ENCODE data around the gene ACSL4. TPM values are rescaled to one million over a fixed set of nuclear protein-coding genes. Genes with fewer than 3 reads are reported as not detected.

The ACSL4 gene
- polyA plus RNA-seq, 1 of the 3 experiments (the other 2 are of a cell fraction): 18.1 TPM

DNA sequence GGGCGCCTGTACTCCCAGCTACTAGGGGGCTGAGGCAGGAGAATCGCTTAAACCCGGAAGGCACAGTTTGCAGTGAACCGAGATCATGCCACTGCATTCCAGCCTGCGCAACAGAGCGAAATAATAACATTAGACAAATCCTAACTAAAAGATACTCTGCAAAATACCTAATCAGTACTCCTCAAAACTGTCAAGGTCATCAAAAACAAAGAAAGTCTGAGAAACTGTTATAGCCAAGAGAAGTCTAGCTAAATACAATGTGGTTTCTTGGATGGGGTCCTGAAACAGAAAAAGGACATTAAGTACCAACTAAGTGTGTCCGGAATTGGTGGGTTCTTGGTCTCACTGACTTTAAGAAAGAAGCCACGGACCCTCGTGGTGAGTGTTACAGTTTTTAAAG, 14.6 kb upstream of the ACSL4 start:
- Histone ChIP-seq H3K4me2 (no peak overlapping the region), H3K9me2 (no peaks in the 10 kb centered on the region), H3K79me2 (ENCODE audit: insufficient read depth) (no peaks in the 10 kb centered on the region), H3K27me3 (ENCODE audit: insufficient read depth) (no peaks in the 10 kb centered on the region; the same call in 1 of the 2 replicates), H3K9ac (no peak overlapping the region), H3K9me3 (no peaks in the 10 kb centered on the region), H3K36me3 (replicated peaks in 1 of 2; ENCODE audit: control insufficient read depth in 1 of 2, insufficient read depth in 2 of 2, low read length in 1 of 2) (no peaks in the 10 kb centered on the region), H3F3A (replicated peaks; ENCODE audit: insufficient read depth) (no peaks in the 10 kb centered on the region), H2AFZ (ENCODE audit: low read depth) (no peak overlapping the region), H4K20me1 (ENCODE audit: insufficient read depth) (no peaks in the 10 kb centered on the region), H3K4me3 (ENCODE audit: low read depth in 2 of 2, low read length in 1 of 2) (no peak overlapping the region), H3K4me1 (ENCODE audit: control insufficient read depth in 1 of 2, insufficient read depth in 2 of 2, low read depth in 1 of 2, low read length in 1 of 2) (no peaks in the 10 kb centered on the region), H3K27ac (ENCODE audit: low read depth in 2 of 2, low read length in 1 of 2) (no peak overlapping the region)
- ChIA-PET CTCF (no interaction called here), POLR2A (no interaction called here)
- no peak for TF ChIP-seq GATA2 (CRISPR knock-in tag; IDR thresholded peaks at IDR 0.05)
- TF ChIP-seq, protein P1, sequence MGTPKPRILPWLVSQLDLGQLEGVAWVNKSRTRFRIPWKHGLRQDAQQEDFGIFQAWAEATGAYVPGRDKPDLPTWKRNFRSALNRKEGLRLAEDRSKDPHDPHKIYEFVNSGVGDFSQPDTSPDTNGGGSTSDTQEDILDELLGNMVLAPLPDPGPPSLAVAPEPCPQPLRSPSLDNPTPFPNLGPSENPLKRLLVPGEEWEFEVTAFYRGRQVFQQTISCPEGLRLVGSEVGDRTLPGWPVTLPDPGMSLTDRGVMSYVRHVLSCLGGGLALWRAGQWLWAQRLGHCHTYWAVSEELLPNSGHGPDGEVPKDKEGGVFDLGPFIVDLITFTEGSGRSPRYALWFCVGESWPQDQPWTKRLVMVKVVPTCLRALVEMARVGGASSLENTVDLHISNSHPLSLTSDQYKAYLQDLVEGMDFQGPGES (IDR thresholded peaks at IDR 0.05; ENCODE audit: low read depth, low read length): no peak
- TF ChIP-seq GABPA (IDR thresholded peaks at IDR 0.05; ENCODE audit: low read depth): no peak
- TF ChIP-seq TAF1 (IDR thresholded peaks at IDR 0.05; ENCODE audit: borderline replicate concordance, low read depth, low read length): no peak
- no peak for TF ChIP-seq RCOR1 (IDR thresholded peaks at IDR 0.05; ENCODE audit: low read length)
- TF ChIP-seq FOSL2 (IDR thresholded peaks at IDR 0.05; ENCODE audit: borderline replicate concordance, low read depth): no peak
- TF ChIP-seq, protein P2, sequence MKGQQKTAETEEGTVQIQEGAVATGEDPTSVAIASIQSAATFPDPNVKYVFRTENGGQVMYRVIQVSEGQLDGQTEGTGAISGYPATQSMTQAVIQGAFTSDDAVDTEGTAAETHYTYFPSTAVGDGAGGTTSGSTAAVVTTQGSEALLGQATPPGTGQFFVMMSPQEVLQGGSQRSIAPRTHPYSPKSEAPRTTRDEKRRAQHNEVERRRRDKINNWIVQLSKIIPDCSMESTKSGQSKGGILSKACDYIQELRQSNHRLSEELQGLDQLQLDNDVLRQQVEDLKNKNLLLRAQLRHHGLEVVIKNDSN (IDR thresholded peaks at IDR 0.05; ENCODE audit: borderline replicate concordance, low read depth): no peak
- TF ChIP-seq SIN3A (IDR thresholded peaks at IDR 0.05; ENCODE audit: borderline replicate concordance, low read depth, low read length): no peak
- no peak for TF ChIP-seq EP300 (IDR thresholded peaks at IDR 0.05; ENCODE audit: borderline replicate concordance in 1 of 2, low read depth in 1 of 2, low read length in 1 of 2)
- no peak for TF ChIP-seq NRF1 (IDR thresholded peaks at IDR 0.05; ENCODE audit: low read depth, low read length)
- TF ChIP-seq, protein P3, sequence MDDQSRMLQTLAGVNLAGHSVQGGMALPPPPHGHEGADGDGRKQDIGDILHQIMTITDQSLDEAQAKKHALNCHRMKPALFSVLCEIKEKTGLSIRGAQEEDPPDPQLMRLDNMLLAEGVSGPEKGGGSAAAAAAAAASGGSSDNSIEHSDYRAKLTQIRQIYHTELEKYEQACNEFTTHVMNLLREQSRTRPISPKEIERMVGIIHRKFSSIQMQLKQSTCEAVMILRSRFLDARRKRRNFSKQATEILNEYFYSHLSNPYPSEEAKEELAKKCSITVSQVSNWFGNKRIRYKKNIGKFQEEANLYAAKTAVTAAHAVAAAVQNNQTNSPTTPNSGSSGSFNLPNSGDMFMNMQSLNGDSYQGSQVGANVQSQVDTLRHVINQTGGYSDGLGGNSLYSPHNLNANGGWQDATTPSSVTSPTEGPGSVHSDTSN (IDR thresholded peaks at IDR 0.05): no peak
- TF ChIP-seq, protein P4, sequence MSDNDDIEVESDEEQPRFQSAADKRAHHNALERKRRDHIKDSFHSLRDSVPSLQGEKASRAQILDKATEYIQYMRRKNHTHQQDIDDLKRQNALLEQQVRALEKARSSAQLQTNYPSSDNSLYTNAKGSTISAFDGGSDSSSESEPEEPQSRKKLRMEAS (IDR thresholded peaks at IDR 0.05; ENCODE audit: low read depth): no peak
- TF ChIP-seq CHD2 (IDR thresholded peaks at IDR 0.05; ENCODE audit: low read length, partially characterized antibody): no peak
- TF ChIP-seq, protein P5, sequence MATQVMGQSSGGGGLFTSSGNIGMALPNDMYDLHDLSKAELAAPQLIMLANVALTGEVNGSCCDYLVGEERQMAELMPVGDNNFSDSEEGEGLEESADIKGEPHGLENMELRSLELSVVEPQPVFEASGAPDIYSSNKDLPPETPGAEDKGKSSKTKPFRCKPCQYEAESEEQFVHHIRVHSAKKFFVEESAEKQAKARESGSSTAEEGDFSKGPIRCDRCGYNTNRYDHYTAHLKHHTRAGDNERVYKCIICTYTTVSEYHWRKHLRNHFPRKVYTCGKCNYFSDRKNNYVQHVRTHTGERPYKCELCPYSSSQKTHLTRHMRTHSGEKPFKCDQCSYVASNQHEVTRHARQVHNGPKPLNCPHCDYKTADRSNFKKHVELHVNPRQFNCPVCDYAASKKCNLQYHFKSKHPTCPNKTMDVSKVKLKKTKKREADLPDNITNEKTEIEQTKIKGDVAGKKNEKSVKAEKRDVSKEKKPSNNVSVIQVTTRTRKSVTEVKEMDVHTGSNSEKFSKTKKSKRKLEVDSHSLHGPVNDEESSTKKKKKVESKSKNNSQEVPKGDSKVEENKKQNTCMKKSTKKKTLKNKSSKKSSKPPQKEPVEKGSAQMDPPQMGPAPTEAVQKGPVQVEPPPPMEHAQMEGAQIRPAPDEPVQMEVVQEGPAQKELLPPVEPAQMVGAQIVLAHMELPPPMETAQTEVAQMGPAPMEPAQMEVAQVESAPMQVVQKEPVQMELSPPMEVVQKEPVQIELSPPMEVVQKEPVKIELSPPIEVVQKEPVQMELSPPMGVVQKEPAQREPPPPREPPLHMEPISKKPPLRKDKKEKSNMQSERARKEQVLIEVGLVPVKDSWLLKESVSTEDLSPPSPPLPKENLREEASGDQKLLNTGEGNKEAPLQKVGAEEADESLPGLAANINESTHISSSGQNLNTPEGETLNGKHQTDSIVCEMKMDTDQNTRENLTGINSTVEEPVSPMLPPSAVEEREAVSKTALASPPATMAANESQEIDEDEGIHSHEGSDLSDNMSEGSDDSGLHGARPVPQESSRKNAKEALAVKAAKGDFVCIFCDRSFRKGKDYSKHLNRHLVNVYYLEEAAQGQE (IDR thresholded peaks at IDR 0.05; ENCODE audit: low read depth, low read length): no peak
- TF ChIP-seq EZH2phosphoT487 (IDR thresholded peaks at IDR 0.05; ENCODE audit: borderline replicate concordance, low read depth): no peak
- TF ChIP-seq, protein P6, sequence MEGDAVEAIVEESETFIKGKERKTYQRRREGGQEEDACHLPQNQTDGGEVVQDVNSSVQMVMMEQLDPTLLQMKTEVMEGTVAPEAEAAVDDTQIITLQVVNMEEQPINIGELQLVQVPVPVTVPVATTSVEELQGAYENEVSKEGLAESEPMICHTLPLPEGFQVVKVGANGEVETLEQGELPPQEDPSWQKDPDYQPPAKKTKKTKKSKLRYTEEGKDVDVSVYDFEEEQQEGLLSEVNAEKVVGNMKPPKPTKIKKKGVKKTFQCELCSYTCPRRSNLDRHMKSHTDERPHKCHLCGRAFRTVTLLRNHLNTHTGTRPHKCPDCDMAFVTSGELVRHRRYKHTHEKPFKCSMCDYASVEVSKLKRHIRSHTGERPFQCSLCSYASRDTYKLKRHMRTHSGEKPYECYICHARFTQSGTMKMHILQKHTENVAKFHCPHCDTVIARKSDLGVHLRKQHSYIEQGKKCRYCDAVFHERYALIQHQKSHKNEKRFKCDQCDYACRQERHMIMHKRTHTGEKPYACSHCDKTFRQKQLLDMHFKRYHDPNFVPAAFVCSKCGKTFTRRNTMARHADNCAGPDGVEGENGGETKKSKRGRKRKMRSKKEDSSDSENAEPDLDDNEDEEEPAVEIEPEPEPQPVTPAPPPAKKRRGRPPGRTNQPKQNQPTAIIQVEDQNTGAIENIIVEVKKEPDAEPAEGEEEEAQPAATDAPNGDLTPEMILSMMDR (IDR thresholded peaks at IDR 0.05): no peak
- no peak for TF ChIP-seq TCF12 (IDR thresholded peaks at IDR 0.05)
- TF ChIP-seq FOXJ3 (CRISPR knock-in tag; IDR thresholded peaks at IDR 0.05): no peak
- TF ChIP-seq FOXM1 (IDR thresholded peaks at IDR 0.05; ENCODE audit: low read depth): no peak
- no peak for DNase-seq
- 65% methylated on average over 8 of the region's 9 CpGs for WGBS (ENCODE audit: low lambda C conversion rate)

Measured in SK-N-SH (cell line).